ENCODE data around the gene CSF3R.
"Not testable (repeated sequence)": the region's sequence is repeated elsewhere in the genome, so short reads cannot be mapped to it uniquely, and the experiment has no call there.

CSF3R gene

DNA sequence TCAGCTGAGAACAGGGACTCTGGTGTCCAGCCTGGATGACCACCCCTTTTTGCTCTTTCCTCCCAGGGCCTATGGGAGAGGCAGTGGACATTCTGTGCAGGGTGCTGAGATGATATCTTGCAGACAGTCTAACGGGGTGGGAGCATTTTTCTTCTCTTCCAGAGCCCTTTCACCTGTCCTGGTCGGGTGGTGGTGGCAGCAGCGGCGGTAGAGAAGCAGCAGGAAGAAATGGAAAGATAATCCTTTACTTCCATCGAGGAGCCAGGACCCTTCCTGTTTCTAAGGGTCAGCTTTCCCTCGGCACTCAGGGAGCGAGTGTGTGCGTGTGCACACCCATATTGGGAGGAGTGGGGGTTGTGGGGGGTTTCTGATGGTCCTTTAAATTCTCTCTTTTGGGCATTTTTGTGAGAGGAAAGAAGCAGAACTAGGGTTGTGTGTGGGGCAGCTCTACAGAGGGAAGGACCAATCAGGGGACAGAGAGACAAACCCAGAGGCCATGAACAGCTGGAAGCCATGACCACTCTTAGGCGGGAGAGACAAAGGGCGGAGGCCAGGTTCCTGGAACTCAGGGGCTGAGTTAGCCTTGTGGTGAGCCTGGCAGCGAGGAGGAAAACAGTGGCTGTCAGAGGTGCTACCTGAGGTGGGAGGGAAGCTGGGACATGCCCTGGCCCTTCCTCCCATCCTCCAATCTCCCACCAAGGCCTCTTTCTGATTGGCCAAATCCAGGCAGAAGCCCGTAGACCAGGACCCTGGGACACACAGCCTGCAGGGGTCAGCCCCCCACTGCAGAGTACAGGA, 31.2 kb upstream of the CSF3R start:
- DNase-seq (ENCODE audit: low read depth in 2 of 3, low spot score in 2 of 3): no peak

DNA sequence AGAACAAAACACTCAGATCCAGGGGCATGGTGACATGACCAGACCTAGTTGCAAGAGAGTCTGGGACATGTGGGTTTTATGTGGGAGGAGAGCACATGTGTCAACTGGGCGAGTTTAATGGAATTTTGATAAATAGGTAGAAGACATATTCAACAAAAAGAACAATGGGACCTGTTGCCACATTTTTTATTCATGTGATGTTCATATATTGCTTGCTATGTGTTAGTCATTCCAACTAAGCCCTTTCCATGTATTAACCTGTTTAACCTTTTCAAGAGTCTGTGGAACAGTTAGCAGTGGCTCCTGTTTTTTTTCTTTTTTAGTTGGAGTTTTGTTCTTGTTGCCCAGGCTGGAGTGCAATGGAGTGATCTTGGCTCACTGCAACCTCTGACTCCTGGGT, 30.1 kb upstream of the CSF3R start:
- DNase-seq (ENCODE audit: low read depth in 2 of 3, low spot score in 2 of 3): no peak

DNA sequence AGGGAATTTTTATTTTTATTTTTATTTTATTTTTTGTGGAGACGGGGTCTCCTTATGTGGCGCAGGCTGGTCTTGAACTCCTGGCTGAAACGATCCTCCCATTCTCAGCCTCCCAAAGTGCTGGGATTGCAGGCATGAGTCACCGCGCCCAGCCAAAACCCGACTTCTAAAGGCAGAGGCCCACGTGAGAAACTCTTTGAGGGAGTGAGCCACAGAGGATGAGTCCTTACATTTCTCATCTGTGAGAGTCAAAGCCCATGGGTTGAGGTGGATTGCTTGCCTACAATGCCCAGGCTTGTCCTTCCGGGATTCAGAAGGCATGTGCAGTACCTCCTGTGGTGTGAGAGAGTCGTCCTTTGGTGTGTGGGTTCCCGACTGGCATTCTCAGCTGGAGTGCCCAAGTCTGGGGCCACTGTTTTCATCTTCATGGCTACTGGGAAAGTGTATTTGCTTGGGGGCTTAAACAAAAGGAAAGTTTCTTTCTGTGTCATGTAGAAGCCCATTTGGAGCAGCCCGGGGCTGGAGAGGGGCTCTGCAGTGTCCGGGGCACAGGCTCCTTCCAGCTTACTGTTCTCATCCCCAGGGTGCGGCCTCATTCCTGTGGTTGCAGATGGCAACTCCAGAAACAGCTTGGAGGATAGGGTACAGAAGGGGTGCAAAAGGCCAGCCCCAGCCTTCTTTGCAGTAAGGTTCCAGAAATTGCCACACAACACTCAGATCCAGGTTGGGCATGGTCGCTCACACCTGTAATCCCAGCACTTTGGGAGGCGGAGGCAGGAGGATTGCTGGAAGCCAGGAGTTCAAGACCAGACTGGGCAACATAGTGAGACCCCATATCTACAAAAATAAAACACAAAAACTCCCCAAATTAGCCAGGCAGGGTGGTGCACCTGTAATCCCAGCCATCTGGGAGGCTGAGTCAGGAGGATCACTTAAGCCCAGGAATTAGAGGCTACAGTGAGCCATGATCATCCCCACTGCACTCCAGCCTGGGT, 29.4 kb upstream of the CSF3R start:
- DNase-seq (ENCODE audit: low read depth in 2 of 3, low spot score in 2 of 3): no peak

DNA sequence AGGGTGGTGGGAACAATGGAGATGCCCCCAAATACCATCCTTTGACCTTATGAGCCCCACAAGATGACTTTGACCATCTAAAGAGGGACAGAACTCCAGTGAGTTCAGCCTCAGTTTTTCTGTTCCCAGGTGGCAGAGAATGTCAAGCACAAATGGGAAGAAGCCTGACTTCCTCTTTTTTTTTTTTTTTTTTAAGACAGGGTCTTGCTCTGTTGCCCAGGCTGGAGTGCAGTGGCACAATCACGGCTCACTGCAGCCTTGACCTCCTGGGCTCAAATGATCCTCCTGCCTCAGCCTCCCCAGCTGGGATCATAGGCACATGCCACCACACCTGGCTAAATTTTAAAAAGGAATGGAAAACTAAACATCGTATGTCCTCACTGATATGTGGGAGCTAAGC, 28.5 kb upstream of the CSF3R start:
- not testable (repeated sequence) for DNase-seq (ENCODE audit: low read depth in 2 of 3, low spot score in 2 of 3)

DNA sequence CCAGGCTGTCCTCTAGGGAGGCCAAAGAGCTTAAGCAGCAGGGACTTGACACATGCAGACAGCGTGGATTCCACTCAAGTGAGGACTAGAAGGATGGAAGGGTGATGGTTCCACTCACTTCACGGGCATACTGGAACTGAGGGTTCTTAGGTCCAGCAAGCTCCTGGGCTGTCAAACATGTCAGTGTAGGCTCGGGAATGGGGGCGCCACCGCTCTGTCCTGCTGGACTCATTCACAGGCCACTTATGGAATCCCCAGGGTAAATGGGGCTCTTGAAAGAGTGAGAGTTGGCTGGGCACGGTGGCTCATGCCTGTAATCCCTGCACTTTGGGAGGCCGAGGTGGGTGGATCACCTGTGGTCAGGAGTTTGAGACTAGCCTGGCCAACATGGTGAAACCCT, 27.7 kb upstream of the CSF3R start:
- DNase-seq (ENCODE audit: low read depth in 2 of 3, low spot score in 2 of 3): no peak

DNA sequence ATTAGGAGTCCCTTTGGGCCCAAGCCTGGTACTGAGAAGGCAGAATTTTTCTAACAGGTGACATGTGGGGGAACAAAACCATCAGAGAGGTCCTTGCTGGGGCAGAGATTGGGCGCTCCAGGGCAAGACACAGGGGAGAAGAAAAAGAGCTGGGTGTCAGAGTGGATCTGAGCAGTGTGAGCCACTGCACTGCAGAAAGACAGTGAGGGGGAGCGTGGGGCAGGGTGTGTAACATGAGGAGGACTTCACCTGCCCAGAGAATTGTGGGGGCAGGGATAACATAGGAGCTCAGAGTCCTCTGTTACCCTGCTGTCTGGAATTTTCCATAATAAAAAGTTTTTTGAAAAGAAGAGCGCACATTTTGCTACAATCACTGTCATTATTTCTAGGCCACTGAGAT, 25.5 kb upstream of the CSF3R start:
- DNase-seq (ENCODE audit: low read depth in 2 of 3, low spot score in 2 of 3): no peak

DNA sequence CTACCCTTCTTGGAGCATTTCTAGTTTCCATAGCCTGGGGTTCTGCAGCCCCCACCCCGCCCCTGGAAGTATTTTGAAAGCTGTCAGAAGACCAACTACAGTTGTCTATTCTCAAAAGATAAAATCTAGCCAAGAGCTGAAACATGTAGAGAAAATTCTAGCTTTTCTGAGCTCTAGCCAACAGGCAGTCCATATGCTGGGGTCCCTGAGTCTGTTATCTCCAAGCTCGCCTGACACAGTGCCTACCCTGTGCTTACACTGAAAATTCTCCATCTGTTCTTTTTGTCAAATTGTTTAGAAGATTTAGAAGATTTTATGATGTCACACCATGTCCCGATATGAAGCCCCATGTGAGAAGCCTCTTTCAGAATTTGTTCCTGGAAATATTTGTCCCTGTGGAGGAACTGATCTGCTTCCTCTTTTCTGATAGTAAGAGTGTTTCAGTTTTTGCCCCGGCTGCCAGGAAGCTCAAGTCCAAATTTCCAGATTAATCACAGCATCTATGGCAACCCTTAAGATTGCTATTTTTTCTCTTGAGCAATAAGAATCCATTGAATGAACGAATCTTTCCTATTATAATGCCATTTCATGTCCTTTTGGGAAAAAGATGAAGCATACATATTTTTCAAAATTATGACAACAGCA, 23.7 kb upstream of the CSF3R start:
- DNase-seq (ENCODE audit: low read depth in 2 of 3, low spot score in 2 of 3): no peak

DNA sequence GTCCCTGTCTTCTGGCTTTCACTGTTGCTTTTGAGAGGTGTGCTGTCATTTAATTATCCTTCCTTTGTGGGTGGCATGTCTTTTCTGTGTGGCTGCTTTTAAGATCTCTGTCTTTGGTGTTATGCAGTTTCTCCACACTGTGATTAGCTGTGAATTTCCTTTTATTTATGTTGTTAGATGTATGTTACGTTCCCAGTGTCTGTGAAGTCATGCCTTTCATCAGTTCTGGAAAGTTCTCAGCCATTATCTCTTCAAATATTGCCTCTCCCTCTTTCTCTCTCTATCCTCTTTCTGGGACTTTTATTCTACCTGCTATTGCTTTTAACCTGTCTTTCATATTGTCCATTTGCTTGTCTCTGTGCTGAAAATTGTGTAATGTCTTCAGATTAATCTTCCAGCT, 21.0 kb upstream of the CSF3R start:
- no peak for DNase-seq (ENCODE audit: low read depth in 2 of 3, low spot score in 2 of 3)

DNA sequence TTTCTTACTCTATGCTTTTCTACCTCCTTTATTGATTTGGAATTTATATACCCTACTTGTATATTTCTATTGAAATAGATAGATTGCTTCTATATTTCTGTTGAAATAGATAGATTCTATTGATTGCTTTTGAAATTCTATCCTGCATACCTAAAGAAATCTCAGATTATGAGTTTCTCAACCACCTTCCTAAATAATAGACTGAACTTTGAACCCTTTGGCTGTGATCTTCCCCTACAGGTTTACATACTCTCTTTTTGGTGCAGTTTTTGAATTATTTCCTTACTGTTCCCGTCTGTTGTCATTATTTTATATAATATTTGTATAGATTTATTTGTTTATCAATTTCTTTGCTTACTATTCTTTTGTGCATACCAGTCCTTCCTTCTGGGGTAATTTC, 20.4 kb upstream of the CSF3R start:
- no peak for DNase-seq (ENCODE audit: low read depth in 2 of 3, low spot score in 2 of 3)

DNA sequence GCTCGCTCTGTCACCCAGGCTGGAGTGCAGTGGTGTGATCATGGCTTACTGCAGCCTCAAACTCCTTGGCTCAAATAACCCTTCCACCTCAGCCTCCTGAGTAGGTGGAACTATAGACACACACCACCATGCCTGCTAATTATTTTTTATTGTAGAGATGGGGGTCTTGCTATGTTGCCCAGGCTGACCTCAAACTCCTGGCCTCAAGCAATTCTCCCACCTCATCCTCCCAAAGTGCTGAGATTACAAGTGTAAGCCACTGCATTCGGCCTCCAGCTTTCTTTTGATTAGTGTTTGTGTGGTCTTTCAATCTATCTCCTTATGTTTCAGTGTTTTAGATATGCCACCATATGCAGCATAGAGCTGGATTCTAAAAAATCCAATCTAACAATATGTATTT, 19.9 kb upstream of the CSF3R start:
- DNase-seq (ENCODE audit: low read depth in 2 of 3, low spot score in 2 of 3): no peak

DNA sequence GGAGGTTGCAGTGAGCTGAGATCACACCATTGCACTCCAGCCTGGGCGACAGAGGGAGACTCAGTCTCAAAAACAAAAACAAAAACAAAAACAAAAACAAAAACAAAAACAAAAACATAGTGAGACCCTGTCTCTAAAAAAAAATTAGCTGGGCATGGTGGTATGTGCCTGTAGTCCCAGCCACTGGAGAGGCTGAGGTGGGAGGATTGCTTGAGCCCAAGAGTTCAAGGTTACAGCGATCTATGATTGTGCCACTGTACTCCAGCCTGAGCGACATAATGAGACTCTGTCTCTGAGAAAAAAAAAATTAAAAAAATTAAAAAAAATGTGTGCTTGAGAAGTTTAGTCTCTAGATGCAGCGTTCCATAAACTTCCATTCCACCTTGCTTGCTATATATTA, 19.2 kb upstream of the CSF3R start:
- not testable (repeated sequence) for DNase-seq (ENCODE audit: low read depth in 2 of 3, low spot score in 2 of 3)

DNA sequence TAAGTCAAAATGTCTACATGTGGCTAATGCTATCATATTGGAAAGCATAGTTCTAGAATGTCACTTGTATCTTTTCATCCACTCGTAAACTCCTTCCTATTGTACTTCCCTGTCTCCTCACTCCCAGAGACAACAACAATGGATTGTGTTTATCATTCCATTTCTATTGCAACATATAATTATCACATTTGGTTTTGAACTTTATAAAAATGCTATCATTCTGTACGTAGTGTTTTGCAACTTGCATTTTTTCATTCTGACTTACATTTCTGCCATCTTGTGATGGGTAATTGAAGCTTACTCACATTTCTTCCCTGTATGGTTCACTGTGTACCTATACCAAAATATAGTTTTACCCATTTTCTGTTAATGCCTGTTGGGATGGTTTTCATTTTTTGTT, 14.5 kb upstream of the CSF3R start:
- no peak for DNase-seq (ENCODE audit: low read depth in 2 of 3, low spot score in 2 of 3)

DNA sequence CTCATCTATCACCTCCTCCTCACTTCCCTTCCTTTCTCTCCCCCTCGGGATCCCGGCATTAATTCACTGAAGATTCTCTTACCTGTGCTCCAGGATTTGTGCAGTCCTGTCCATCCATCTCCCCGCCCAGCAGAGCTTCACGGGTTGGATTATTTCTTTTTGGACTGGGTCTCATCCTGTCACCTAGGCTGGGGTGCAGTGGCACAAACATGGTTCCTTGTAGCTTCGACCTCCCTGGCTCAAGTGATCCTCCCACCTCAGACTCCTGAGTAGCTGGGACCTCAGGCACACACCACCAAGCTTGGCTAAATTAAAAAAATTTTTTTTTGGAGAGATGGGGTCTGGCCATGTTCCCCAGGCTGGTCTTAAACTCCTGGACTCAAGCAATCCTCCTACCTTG, 12.3 kb upstream of the CSF3R start:
- DNase-seq (ENCODE audit: low read depth in 2 of 3, low spot score in 2 of 3): no peak

DNA sequence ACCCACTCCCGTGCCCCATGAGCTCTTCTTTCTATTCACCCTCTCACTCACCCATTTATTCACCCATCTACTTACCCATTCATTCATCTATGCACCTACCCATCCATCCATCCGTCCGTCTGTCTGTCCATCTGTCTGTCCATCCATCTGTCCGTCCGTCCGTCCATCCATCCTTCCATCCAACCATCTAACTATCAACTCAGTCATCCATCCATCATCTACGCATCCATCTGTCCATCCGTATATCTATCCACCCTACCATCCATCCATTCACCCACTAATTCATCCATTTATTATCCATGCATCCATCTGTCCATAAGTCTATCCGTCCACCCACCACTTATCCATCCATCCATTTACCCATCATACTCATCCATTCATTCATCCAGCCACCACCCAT, 10.8 kb upstream of the CSF3R start:
- no peak for DNase-seq (ENCODE audit: low read depth in 2 of 3, low spot score in 2 of 3)

DNA sequence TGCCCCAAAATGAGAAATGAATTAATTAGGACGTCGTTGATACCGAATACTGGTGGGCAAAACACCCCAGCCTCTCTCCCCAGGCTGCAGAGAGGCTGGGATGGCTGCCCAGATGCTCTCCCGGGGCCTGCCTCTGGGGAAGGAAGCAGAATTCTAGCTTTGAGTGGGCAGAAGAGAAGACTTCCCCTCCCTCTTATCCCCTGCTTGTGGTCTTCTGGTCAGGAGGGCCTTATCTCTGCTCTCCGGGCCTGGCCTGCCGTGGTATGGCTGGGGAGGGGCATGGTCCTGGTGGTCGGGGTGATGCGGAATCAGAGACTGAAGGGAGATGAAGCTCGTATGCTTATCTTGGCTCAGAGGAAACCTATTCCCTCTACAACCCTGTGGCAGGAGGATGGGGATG, 9.8 kb upstream of the CSF3R start:
- DNase-seq (ENCODE audit: low read depth in 2 of 3, low spot score in 2 of 3): no peak

DNA sequence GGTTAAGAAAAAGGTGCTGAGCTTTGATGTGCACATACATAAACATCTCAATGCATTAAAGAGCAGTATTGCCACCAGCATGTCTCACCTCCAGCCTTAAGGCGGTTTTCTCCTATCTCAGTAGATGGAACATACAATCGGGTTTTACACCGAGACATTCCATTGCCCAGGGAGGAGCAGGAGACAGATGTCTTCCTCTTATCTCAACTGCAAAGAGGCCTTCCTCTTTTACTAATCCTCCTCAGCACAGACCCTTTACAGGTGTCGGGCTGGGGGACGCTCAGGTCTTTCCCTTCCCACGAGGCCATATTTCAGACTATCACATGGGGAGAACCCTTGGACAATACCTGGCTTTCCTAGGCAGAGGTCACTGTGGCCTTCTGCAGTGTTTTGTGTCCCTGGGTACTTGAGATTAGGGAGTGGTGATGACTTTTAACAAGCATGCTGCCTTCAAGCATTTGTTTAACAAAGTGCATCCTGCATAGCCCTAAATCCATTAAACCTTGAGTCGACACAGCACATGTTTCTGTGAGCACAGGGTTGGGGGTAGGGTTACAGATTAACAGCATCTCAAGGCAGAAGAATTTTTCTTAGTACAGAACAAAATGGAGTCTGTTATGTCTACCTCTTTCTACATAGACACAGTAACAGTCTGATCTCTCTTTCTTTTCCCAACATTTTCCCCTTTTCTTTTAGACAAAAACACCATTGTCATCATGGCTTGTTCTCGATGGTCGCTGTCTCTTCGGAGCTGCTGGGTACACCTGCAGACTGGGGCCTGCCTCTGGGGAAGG, 6.7 kb upstream of the CSF3R start:
- not testable (repeated sequence) for DNase-seq (ENCODE audit: low read depth in 2 of 3, low spot score in 2 of 3)

DNA sequence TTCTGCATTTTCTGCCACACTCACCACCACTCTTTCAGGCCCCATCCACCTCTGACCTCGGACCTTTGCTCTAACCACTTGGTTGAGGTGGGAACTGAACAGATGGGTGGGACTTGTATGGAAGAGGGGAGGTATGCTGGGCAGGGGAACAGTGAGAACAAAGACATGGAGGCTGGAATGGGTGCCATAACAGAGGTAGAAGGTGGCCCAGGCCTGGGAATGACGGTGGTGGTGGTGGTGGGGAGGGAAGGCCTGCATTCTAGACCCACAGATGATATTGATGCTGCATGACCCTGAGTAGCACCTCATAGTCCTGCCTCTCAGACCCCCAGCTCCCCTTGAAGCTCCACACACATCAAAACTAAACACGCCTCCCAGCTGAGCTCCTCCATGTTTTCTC, 5.2 kb upstream of the CSF3R start:
- DNase-seq (ENCODE audit: low read depth in 2 of 3, low spot score in 2 of 3): no peak

DNA sequence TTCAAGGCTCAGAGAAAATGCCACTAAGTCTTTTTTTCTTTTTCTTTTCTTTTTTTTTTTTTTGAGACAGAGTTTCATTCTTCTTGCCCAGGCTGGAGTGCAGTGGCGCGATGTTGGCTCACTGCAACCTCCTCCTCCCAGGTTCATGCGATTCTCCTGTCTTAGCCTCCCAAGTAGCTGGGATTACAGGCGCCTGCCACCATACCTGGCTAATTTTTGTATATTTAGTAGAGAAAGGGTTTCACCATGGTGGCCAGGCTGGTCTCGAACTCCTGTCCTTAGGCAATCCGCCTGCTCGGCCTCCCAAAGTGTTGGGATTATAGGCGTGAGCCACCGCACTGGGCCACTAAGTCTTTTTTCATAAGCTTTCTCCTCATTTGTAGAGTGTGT, 4.6 kb upstream of the CSF3R start:
- not testable (repeated sequence) for DNase-seq (ENCODE audit: low read depth in 2 of 3, low spot score in 2 of 3)

DNA sequence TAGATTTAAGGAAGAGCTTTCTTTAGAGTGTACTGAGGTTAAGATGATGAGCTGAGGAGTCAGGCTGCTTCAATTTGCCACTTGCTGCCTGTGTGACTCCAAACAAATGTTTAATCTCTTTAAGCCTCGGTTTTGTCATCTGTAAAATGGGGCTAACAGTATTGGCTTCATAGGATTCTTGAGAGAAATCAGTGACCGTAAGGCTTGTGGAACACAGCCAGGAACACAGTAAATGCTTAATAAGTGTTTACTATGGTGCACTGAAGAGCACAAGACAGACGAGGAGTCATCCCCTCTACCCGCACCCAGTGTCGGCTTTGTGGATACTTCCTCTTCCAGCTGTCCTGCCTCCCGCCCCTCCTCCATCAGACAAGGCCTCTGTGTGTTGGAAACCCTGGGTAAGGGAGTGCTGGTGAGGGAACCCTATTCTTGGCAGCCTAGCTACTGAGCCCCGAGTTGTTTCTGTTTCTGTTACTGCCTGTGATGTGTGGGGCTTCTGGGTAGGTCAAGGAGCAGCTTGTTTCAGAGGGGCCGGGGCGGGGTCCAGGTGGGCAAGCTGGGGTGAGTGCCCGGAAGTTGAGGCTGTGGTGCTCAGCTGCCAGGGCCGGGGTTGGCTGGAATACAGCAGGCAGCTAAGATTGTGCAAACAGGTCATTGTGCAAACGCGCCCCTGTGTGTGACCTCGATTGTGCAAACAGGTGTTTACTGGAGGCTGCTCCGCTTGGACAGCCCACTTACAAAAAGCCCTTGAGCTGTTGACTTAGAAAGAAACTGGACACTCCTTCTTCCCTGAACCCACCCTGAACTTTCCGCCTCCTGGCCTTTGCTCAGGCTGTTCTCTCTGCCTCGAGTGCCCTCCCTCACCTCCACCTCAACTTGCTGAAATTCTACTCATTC, 4.0 kb upstream of the CSF3R start:
- DNase-seq (ENCODE audit: low read depth in 2 of 3, low spot score in 2 of 3): no peak

DNA sequence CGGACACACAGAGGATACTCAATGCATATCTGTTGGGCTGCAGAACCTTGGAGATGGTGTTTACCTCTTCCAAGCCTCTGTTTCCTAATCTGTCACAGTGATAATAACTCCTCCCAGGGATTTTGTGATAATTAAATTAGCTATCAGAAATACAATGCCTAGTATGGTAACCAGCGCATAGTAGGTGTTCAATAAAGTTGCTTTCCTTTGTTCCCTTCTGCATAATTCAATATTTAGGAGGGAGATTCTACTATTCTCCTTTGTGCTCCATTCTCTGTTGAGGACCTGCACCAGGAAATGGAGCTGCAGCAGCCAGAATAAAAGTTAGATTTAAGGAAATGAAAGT, 3.4 kb upstream of the CSF3R start:
- DNase-seq (ENCODE audit: low read depth in 2 of 3, low spot score in 2 of 3): no peak
